NK-92 treated with Interleukin-12 subunit alpha and Interleukin-12 subunit beta, amount 100 ng/mL, for 24 hours (cell line): ENCODE results near the gene RHOT2.
"Not testable (repeated sequence)": the region's sequence is repeated elsewhere in the genome, so short reads cannot be mapped to it uniquely, and the experiment has no call there.

Source experiments
- DNase-seq: peaks from one replicate; lab custom pipeline; 2025; lab: John Stamatoyannopoulos, UW

Gene RHOT2

GRCh38 chr16:681746-682427, 14.0 kb downstream of the RHOT2 start:
- DNase-seq = no peak

- DNase-seq = no peak
Observed at GRCh38 chr16:682493-683395, 14.8 kb downstream of the RHOT2 start.

- no peak for DNase-seq
Observed at GRCh38 chr16:683396-684070, 15.6 kb downstream of the RHOT2 start.

GRCh38 chr16:684071-684794, 16.3 kb downstream of the RHOT2 start, which contains the start of gene JMJD8:
Gene JMJD8, minus strand, starts transcription at chr16:684334. Its CDS starts 15 bp downstream, at chr16:684319.
- DNase-seq = peak; percentile 61

DNA sequence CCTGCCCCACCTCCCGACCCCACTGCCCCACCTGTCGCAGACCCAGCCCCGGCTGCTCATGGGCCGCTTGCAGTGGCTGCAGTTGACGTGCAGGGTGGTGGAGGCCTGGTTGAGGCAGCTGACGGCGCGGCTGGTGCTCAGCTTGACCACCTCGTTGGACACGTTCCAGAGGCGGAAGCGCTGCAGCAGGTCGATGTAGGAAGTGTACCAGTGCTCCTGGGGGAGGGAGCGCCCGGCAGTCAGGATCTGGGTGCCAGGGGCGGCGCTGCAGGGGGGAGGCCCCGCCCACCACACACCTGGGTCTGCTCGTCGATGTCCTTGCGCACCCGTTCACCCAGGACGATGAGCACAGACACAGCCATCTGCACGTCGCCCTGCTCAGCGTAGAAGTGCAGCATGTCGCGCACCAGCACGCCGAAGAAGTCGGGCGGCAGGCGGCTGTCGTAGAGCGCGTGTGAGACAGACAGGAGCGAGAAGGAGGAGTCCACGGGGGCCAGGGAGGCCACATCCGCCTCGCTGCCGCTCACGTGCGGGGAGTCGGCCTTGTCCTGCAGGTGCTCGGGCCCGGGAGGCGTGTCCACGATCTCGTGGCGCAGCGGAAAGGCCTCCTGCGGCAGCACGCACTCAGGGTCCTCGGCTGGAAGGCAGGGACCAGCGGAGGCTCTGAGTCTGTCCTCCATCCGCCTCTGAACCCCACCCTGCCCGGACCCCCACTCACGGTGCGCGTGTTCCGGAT, 17.2 kb downstream of the RHOT2 start:
- no peak for DNase-seq

DNA sequence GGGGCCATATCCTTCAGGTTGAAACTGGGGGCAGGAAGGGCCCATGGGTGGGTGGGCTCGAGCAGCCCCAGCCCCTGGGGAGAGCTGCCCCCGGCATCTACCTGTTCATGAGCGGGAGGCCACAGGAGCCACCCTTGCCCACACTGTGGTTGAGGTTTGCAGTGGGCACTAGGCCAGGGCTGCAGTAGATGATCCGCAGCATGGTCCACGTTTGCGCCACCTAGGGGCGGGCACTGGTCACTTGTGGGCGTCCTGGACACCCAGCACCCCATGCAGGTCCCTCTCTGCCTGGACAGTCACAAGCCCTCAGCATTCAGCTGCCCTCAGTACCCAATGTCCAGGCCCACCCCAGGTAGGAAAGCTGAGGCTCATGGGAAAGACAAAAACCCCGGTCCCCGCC, 18.0 kb downstream of the RHOT2 start:
- no peak for DNase-seq

DNA sequence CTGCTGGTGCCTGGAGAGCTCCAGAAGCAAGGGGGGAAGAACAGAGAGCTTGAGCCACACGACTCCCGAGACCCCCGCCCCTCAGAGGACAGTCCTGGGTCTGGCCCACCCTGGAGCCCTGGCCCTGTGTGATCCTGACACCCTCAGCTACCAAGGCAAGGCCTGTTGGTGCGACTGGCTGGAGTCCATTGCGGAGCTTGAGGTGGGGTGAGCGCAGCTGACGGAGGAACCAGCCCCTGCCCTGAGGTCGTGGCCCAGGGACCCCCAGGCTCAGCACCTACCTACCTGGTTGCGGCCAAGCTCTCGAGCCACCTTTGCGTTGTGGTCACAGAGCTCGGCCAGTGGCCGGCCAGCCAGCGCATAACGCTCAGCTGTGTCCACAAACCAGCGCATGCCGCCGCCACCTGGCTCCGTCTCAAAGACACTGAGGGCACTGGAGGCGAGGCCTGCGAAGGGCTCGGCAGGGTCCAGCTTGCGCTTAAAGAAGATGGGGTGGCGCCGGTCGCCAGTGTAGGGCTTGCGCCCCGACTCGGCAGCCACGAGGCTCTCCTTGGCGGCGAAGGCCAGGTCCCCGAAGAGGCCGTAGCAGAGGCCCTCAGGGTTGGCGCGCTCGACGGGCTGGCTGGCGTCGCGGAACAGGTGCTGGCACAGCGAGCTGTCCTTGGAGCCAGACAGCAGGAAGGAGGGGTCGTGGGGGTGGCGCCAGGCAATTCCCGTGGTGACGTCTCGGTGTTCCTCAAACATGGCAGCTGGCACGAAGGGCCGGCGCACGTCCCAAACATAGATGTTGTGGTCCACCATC, 18.7 kb downstream of the RHOT2 start:
- DNase-seq = no peak

DNA sequence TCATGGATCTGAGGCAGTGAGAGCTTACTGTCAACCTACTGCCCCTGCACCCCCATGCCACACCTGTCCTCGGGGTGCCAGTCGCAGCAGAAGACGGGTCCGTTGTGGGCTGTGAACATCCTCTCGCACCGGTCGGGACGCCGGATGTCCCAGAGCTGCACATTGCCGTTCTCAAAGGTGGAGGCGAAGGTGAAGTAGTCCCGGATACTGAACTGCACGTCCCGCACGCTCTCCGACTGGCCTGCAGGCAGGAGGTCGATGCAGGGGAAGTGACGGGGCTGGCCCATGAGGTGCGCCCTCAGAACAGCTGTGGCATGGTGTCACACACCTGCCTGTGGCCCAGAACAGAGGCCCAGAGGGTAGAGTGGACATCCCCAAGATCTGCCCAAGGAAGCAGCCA, 19.6 kb downstream of the RHOT2 start:
- DNase-seq = no peak

GRCh38 chr16:689175-689897, 21.4 kb downstream of the RHOT2 start:
- DNase-seq = no peak

DNA sequence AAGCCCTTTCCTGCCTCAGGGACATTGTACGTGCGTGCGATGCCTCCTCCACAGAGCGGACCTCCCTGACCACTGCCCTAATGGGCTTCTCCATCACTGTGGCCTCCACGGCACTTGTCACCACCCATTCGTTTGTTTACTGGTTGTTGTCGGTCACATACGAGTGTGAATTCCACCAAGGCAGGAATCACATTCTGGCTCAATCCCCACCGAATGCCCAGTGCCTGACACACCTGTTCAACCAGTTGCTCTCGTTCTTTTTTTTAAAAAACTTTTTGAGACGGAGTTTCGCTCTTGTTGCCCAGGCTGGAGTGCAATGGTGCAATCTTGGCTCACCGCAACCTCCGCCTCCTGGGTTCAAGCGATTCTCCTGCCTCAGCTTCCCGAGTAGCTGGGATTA, 23.3 kb downstream of the RHOT2 start:
- not testable (repeated sequence) for DNase-seq

DNA sequence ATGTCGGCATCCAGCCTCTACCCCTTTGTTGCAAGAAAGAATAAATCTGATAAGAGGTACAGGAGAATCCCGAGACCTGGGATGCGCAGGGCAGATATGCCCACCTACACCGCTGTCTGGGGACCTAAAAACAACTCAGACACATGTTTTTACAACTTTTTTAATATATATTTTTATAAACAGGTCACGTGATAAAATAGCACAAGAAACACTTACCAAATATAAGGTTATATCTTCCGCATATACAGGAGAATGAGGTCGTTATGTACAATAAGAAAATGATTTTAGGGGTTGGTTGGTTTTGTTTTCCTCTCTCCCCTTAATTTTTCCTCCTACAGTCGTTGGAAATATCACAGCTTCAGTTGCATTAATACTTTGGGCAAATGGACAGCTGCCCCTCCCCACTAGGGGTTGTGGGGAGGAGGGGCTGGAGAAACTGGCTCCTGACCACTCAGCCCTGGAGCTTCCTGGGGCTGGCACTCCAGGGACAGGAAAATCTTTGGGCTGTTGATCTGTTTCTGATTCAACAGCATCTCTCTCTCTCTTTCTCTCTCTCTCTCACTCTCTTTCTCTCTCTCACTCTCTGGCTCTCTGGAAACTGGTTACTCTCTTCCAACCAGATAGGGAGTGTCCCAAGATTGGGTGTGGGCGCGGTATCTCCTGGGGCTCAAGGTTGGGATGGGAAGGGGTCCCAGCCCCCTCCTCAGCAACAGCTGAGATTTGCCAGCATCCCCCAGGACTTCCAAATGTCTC, 24.6 kb downstream of the RHOT2 start:
- no peak for DNase-seq

DNA sequence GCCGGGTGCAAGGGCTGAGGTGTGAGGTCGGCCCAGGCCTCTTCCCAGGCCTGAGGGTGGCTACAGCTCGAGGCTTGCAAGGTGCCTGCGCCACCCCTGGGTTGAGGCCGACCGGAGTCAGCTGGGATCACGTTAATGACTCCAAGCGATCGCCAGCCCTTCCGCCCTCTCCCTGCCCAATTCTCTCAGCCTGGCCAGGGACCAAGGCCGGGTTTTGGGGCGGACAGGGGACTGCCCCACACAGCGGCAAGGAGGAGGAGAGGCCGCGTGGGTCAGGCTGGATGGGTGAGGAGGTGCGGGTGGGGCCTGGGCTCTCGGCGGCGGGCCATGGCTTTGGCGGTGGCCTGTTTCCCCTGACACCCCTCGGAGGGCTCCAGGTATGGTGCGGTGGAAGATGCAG, 25.4 kb downstream of the RHOT2 start:
- DNase-seq = no peak

DNA sequence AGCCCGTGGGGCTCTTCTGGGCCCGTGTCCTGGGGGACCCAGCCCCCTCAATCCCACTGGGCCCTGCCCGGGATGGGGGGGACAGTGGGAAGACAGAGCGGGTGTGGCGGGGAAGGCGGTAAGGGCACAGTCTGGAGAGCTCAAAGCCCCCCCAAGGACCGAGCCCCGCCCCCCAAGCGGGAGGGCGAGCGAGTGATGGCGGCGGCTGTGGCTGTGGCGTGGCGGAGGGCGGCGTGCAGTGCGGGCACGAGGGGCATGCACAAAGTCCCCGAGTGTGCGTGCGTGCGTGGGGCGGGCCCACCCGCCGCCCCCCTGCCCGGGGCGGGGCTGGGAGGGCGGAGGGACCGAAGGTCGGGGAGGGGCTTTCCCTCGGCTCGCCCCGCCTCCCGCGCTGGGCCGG, 25.8 kb downstream of the RHOT2 start:
- DNase-seq = no peak

DNA sequence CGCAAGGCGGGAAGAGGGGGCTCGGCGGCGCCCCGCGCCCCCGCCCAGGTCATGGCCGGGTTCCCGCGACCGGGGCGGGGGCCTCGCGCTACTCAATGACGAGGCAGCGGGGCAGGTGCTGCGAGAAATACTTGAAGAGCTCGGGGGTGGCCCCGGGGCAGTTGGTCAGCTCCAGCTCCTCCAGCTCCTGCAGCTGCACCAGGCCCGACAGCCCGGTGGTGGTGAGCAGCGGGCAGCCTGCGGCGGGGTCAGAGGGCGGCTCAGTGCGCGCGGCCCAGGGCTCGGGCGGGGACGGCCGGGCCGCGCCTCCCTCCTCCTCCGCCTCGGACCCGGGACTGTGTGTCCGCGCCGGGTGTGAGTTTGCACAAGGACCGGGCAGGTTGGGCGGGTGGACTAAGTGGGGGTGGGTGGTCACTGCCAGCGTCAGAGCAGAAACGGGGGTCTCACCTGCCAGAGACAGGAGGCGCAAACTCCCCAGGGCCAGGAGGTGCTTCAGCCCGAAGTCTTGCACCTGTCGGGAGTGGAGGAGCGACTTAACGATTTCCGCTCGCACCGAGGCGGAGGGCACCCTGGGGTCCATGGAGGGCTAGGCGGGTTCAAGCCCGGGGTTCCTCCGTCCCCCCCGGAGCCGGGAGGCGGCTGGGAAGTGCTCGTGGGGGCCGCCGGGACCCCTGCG, 26.4 kb downstream of the RHOT2 start:
- no peak for DNase-seq

- DNase-seq = no peak
Observed at GRCh38 chr16:694863-695354, 27.0 kb downstream of the RHOT2 start.

- DNase-seq = no peak
Observed at GRCh38 chr16:695355-696089, 27.6 kb downstream of the RHOT2 start.

GRCh38 chr16:698911-699671, 31.2 kb downstream of the RHOT2 start:
- no peak for DNase-seq
